ENCODE data around the gene SCGN.

SCGN gene

DNA sequence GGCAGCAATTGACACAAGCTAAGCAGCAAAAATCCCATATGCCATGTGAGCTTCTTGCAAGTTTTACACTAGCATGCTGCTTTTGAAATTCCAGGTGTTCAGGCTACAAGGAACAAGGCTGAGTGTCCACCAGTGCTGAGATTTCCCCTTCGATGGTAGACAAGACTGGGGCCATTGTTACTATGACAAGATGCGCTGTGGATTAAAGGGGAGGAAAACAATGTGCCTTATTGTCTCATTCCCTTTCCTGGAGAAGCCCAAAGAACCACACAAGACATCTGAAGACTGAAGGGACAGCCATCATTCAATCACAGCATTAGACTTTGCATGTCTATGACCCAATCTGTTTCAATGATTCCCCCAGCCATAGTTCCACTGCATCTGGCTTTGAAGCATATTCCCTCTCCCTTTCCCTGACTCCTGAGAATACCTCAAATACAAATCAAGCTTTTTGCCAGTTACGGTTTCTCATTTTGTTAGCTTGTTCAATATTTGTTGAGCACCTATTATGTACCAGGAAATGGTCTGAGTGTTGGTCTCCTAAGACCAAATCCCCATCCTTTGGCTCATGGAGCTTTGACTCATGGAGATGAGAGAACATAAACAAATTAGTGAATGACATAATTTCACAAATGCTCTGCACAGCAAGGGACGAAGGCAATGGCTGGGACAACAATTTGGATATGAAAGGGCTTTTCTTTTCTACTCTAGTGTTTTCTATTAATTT is 23.4 kb upstream of the SCGN start:
- no peak for TF ChIP-seq GATA2 (IDR thresholded peaks at IDR 0.05; ENCODE audit: low read depth, low read length)

DNA sequence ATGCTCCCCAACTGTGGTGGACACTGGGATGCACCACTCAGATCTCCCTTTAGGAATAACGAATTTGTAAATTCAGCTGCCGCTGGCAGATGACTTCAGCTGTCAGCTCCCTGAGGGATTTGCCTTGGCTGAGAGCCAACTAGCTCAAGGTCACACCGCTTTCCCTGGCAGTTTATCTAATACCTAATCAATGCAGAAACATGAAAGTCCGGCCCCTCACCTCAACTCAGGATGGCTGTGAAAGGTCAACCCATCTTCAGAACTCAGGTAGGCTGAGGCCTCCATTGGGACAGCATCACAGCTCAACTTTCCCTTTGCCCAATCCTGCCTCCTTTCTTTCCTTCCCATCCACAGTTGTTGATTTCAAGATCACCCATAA is 22.8 kb upstream of the SCGN start:
- TF ChIP-seq GATA3 (IDR thresholded peaks at IDR 0.05; ENCODE audit: low read depth, low read length), result no peak
- TF ChIP-seq GATA2 (IDR thresholded peaks at IDR 0.05; ENCODE audit: low read depth, low read length), result peak; percentile 29; the same call in 1 of the 2 replicates

DNA sequence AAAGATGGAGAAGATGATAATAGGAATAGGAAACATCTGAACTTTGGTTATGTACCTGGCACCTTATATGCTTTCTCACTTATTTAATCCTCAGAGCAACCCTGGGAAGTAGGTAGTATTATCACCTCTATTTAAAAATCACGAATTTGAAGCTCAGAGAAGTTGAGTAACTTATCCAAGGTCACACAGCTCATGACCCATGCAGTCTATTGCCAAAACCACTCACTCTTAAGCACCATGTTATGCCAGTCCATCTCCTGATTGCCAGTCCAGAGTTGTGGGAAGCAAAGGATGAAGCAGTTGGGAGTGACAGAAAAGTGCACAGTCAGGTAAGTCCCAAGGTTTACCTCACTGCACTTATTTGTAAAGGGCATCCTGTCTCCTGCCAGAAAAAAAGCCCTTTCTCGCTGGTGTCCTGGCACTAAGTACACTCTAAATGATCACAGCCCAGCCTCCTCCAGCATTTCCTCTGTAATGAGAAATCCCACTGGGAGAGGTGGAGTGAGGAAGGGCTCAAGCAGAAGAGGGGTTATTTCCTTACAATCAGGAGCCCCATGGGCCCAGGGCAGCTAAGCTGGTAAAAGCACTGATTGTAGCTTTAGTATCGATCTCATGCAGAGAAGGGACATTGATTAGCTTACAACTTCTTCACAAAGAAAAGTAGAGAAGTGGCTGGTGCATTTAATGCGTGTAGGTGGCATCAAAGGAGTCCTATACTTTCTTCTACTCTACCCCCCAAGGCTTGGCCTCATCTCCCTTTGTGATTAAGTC is 21.3 kb upstream of the SCGN start:
- TF ChIP-seq GATA2 (IDR thresholded peaks at IDR 0.05; ENCODE audit: low read depth, low read length), result no peak
- no peak for TF ChIP-seq GATA3 (IDR thresholded peaks at IDR 0.05; ENCODE audit: low read depth, low read length)

DNA sequence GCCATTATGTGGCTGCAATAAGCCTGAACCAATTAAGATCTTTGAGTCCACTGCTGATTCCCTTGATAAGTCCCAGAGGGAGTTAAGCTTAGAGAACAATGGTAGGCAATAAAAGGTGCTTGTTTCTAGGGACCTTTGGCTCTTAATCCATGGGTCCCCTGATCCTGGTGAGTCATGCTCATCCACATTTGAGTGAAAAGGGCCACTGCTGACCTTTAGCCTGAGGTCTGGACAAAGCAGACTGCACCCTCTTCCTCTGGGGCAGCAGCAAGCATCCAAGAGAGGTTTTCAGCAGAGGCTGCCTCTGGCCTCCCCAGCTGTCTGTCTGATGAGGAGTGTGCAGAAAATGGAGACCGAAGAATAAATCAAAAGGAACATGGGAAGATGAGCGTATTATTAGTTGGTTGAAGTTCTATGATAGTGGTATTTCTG is 16.1 kb upstream of the SCGN start:
- TF ChIP-seq GATA2 (IDR thresholded peaks at IDR 0.05; ENCODE audit: low read depth, low read length), result peak; percentile 56; the same call in 1 of the 2 replicates
- TF ChIP-seq GATA3 (IDR thresholded peaks at IDR 0.05; ENCODE audit: low read depth, low read length), result 0 out of 2 replicates have a peak, but pooled peaks have one; percentile 30

DNA sequence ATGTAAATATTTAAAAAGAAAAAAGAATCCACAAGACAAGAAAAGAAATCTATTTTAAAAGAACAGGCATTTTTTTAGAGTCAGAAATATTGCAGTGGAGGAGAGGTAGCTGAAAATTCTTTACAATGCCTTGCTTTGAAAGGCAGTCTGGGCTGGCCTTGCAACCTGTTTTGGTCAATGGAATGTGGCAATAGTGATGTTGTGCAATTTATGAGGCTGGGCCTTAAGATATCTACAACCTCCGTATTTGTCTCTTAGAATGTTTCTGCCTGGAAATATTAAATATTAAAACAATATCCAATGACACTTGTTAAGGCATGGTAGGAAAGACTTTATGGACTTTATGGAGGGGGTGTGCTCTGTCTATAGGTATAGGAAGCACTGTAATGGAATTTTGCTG is 14.8 kb upstream of the SCGN start:
- TF ChIP-seq GATA2 (IDR thresholded peaks at IDR 0.05; ENCODE audit: low read depth, low read length) (no peak), GATA3 (IDR thresholded peaks at IDR 0.05; ENCODE audit: low read depth, low read length) (no peak)

DNA sequence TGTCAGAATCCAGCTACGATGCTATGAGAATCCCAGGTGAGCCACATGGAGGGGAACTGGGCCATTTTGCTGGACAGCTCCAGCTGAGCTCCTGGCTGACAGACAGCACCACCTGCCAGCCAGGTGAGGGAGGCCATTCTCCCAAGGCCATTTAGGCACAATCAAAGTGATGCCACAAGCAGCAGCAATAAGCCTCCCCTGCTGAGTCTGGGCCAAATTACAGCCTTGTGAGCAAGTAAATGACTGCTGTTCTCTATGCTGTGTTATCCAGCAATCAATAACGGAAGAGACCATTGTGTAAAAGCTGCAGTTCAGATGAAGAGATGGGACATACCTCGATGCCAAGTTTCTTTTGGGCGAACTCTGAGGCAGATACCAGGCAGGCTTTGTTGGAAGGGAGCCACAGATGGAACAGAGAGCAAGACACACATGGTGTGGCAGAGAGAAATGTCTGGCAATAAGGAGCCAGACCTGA is 14.0 kb upstream of the SCGN start:
- TF ChIP-seq GATA3 (IDR thresholded peaks at IDR 0.05; ENCODE audit: low read depth, low read length), result peak; percentile 64
- peak; percentile 88 for TF ChIP-seq GATA2 (IDR thresholded peaks at IDR 0.05; ENCODE audit: low read depth, low read length)

DNA sequence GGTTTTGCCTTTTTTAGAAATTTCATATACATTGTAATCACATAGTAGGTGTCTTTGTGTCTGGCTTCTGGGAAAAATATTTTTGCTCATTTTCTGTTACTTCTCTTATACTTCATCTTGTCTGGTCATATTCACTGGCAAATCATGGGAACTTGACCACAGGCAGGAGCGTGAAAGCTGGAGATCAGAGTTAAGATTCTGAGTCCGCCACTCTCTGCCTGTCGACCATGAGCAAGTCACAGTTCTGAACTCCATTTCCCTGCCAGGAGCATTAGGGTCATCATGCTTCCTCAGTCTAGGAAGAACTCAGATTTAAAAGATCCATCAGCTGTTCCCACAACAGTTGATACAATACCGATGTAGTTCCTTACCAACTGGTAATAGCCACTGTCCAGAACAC is 12.4 kb upstream of the SCGN start:
- TF ChIP-seq GATA2 (IDR thresholded peaks at IDR 0.05; ENCODE audit: low read depth, low read length) (no peak), GATA3 (IDR thresholded peaks at IDR 0.05; ENCODE audit: low read depth, low read length) (no peak)

DNA sequence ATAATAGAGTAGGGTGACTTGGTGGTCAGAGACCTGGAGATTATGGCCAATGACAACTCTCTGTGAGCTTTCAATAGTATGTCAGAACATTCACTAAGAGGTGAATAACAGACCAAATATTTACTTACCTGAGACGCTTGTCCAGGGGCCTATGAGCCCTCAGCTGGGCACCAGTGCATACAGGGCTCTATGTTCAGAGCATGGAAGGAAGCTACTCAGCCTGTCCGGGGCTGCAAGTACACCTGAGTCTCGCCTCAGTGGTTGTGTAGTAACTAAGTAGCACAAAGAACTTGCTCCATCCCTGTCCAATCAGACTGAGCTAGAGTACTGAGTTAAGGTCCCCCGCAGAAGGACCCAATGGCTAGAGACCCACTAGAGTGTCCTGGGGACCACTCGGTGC is 11.6 kb upstream of the SCGN start:
- TF ChIP-seq GATA3 (IDR thresholded peaks at IDR 0.05; ENCODE audit: low read depth, low read length), result no peak
- TF ChIP-seq GATA2 (IDR thresholded peaks at IDR 0.05; ENCODE audit: low read depth, low read length), result no peak

DNA sequence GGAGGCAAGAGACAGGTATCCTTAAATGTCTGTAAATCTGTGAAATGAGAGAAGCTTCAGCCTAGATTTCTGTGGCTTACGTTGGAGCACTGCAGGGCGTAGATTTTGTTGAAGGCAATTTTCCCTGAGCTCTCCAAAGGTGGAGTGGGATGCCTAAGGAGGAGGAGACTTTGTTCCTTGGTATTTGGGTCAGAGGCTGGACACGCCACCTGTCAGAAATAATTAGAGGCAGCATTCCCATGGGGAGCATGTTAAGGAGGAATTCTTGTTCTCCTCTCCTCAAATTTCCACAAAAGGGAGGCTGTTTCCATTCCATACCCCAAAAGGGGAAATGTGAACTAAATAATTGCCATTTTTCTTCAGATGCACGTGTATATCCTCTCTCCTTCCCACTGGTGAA is 11.1 kb upstream of the SCGN start:
- TF ChIP-seq GATA3 (IDR thresholded peaks at IDR 0.05; ENCODE audit: low read depth, low read length) (no peak), GATA2 (IDR thresholded peaks at IDR 0.05; ENCODE audit: low read depth, low read length) (no peak)

DNA sequence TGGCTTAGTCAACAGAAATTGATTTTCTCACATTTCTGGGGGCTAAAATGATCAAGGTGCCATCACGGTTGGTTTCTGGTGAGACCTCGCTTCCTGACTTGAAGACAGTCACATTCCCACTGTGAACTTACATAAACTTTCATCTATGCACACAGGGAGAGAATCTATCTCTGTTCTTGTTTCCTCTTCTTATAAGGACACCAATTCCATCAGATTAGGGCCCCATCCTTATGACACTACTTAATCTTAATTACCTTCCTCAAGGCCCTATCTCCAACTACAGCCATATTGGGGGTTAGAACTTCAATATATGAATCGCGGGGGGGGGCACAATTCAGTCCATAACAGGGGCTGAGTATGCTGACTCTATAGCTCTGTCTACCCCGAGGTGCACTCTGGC is 10.6 kb upstream of the SCGN start:
- TF ChIP-seq GATA3 (IDR thresholded peaks at IDR 0.05; ENCODE audit: low read depth, low read length), result no peak
- TF ChIP-seq GATA2 (IDR thresholded peaks at IDR 0.05; ENCODE audit: low read depth, low read length), result no peak

DNA sequence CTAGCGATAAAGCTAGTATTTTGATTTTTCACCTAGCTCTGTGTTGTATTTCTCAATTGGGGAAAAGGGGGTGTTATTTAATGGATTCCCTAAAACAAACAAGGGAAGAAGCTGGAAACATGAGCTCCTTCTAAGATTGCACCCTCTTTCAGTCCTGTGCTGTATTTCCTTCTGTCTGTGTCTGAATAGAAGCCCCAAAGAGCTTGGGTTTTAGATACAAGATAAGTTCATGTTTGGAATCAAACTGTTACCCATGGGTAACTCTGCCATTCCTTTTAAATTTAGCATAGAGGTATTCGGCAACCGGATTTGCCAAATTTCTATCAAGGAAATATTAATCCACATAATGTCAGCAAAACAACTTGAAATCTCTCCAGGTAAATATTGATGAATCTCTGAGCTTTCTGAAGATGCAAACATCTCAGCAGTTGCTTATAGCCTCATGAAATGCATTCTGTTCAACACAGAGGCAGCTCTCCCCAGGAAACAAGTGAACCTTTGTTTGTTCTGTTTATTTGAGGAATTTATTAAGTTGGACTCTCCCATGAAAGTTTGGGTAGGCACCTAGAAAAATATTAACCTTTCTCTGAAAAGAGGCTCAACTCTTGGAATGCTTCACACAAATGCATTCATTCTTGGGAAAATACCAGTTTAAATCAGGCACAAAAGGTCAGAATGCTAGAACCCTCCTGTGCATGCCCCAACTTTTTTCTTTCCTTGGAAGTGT is 9.9 kb upstream of the SCGN start:
- TF ChIP-seq GATA2 (IDR thresholded peaks at IDR 0.05; ENCODE audit: low read depth, low read length) (no peak), GATA3 (IDR thresholded peaks at IDR 0.05; ENCODE audit: low read depth, low read length) (no peak)

DNA sequence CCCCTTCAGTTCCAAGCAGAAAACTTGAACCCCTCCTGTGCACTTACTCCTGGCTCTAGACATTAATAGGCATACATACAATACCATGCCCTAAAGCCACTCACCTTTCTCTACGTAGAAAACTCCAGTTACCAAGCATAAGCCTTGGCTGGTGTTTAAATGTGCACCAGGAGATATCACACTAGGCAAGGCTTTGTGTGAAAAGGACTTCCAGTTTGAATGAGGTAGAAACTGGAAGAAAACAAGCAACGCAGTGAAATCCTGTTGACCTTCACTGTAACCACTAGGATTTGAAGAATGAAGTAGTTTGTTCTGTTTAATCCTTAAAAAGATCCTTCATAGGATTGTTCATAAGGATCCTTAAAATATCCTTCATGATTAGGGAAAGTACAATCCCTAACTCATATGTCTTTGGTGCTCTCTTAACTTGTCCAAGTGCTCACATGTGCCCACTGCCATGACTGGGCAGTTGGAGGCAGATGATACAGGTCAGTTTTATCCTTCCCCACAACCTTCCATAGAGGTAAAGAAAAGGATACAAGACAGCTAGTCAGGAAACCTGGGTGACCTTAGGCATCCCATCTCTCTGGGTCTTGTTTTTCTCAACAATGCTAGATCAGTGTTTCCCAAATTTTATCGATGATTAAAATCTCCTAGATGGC is 9.2 kb upstream of the SCGN start:
- TF ChIP-seq GATA3 (IDR thresholded peaks at IDR 0.05; ENCODE audit: low read depth, low read length) (no peak), GATA2 (IDR thresholded peaks at IDR 0.05; ENCODE audit: low read depth, low read length) (no peak)

DNA sequence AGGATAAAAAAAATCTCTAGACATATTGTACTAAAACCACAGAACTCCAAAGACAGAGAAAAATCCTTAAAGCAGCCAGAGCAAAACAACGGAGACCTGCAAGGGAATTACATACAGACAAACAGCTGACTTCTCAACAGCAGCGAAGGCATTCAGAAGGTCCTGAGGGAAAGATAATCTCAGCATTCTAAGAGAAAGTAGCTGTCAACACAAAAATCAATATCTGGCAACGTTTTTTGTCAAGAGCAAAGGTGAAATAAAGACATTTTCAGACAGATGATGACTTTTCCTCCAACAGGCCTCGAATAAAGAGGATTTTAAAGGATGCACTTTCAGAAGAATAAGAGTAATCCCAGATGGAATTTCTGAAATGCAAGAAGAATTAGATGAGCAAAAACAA is 6.1 kb upstream of the SCGN start:
- no peak for TF ChIP-seq GATA3 (IDR thresholded peaks at IDR 0.05; ENCODE audit: low read depth, low read length)

DNA sequence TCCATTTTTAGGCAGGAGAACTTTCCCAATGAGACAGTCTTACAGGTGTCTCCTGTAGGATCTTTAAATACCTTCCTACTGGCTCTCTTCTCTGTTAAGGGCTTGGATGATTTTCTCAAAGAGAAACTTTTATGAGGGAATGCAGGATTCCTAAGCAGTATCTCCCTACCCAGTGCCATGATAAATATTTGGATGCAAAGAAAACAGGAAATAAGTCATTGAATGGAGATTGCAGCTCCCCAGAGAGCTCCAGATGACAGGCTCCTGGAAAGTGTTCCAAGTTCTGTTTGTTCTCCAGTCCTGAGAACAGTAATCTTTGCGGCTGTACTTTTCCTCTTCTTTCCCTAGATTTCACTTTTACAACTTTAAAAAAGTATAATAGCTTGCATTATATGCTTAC is 2.4 kb upstream of the SCGN start:
- TF ChIP-seq GATA3 (IDR thresholded peaks at IDR 0.05; ENCODE audit: low read depth, low read length) (no peak), GATA2 (IDR thresholded peaks at IDR 0.05; ENCODE audit: low read depth, low read length) (no peak)
